Measurements from ENCODE around the gene MAMDC2.

DNA sequence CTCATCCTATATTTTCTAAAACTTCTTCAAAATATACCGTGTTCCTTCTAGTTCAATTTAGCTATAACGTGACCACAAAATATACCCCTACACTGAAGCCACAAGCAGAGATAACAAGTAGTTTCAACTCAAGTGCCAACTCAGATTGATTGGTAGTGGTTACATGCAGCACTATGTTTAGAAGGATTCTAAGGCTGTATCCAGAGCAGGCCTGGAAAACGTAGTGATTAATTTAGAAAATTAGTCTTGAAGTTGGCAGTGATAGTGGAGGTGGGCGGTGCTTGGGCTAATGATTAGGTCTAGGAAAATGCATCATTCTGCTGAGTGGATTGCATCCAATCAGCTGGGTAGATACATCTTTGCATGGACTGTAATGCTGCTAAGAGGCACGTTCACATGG lies 61.5 kb downstream of the MAMDC2 start:
- TF ChIP-seq, protein P1, sequence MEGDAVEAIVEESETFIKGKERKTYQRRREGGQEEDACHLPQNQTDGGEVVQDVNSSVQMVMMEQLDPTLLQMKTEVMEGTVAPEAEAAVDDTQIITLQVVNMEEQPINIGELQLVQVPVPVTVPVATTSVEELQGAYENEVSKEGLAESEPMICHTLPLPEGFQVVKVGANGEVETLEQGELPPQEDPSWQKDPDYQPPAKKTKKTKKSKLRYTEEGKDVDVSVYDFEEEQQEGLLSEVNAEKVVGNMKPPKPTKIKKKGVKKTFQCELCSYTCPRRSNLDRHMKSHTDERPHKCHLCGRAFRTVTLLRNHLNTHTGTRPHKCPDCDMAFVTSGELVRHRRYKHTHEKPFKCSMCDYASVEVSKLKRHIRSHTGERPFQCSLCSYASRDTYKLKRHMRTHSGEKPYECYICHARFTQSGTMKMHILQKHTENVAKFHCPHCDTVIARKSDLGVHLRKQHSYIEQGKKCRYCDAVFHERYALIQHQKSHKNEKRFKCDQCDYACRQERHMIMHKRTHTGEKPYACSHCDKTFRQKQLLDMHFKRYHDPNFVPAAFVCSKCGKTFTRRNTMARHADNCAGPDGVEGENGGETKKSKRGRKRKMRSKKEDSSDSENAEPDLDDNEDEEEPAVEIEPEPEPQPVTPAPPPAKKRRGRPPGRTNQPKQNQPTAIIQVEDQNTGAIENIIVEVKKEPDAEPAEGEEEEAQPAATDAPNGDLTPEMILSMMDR (IDR thresholded peaks at IDR 0.05; ENCODE audit: insufficient read depth, low read length, poor library complexity, severe bottlenecking): no peak
- no peak for TF ChIP-seq EZH2phosphoT487 (conservative IDR thresholded peaks at IDR 0.05; ENCODE audit: low read length)
